CD4-positive, alpha-beta T cell treated with Interleukin-15 for 1 hour (primary cell): Measurements from ENCODE around the gene NR4A3.
"Not testable (repeated sequence)": the region's sequence is repeated elsewhere in the genome, so short reads cannot be mapped to it uniquely, and the experiment has no call there.

Source experiments
- DNase-seq: peaks from one replicate; pipeline ENCODE4 v3.0.0-alpha.2; 2020

The NR4A3 gene

DNA sequence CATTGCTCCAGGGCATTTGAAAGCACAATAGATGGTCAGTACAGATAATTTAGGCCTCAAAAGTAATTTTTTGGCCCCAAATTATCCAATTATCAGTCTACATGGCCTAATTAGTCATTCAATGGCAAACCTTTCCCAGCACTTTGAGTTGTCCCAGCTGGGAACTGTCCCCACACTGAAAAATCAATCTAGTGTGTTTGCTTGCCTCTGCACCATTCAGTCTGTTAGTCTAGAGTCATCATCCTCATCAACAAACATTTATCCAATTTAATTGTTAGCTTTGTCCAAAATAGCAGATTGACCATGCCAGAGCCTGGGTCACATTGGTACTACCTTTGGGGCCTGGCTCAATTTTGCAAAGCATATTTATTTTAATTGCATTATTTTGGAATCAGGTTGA, 13.9 kb downstream of the NR4A3 start:
- no peak for DNase-seq

DNA sequence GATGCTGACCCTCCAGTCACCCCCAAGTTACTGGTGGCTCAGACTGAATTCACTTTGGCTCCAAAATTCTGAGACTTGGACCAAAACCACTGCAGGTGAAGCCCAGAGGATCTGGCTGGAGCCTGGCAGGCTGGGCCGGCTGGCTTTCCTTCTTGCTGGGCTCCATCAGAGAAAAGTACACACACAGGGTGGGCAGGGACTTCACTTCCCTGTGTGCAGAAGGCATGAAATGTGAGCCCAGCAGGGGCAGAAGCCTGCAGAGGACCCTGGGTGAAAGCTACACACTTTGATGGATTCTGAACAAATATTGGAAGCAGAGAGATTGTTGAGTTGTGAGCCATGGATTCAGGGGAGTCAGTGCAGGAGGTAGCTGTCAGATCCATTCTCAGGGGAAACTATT, 18.4 kb downstream of the NR4A3 start:
- DNase-seq = no peak

GRCh38 chr9:99845063-99845462, 23.4 kb downstream of the NR4A3 start:
- no peak for DNase-seq

DNA sequence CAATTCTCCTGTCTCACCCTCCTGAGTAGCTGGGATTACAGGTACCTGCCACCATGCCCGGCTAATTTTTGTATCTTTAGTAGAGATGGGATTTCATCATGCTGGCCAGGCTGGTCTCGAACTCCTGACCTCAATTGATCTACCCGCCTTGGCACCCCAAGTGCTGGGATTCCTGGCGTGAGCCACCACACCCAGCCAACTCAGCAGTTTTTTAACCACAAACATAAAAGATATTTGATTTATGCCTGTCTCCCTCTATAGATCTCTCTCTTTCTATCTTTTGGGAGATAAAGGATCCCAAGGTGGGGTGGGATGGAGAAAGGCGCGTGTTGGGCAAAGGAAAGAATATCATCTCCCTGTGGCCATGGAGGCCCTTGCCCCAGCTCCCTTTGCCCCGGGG, 26.8 kb downstream of the NR4A3 start:
- no peak for DNase-seq

DNA sequence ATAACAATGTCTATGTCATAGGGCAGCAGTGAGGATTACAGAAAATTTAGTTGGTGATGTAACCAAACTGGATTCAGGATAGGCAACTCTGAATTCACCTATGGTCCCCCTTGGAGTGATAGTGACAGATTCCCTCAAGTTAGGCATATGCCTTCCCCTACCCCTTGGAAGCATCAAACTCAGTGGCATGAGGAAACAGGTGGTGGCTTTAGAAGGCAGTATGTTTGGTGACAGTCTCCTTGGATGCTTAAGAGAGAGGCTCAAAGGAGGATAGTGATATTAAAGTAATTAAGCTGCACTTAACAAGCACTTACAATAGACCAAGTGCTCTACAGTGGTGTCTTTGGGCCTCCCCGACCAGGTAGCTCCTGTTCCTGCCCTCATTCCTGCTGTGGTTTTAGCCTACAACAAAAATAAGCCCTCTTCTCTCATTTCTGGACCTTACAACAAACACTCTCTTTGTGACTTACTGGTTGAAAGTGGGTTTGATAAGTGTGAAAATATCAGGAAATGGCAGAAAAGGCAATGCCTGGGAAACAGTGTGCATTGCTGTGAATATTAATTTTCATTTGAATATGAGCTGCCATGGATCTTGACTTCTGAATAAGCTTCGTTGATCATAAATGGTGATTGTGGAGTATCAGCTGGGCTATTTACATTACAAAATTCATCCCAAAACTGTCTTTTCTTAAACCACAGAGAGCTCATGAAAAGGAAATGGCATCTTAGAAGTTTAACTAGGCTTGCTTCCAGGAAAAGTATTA, 29.2 kb downstream of the NR4A3 start:
- no peak for DNase-seq

DNA sequence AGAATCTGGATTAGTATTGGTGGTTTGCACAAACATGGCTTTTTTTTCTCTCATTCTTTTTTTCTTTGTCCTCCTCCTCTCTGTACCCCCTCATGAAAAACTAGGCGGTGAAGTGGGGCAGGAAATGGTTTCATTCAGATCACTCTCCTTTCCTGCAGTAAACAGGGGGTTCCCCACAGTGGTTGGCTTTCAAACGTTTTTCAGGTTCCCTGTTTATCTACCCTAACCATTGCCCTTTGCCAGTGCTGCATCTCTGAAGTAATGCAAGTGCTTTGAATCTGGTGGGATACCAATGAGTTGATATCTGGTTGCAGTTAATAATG, 29.8 kb downstream of the NR4A3 start:
- DNase-seq = peak; percentile 50

- DNase-seq = no peak
Measured at GRCh38 chr9:99852617-99853016, 30.9 kb downstream of the NR4A3 start.

GRCh38 chr9:99855467-99856176, 33.9 kb downstream of the NR4A3 start:
- no peak for DNase-seq

- not testable (repeated sequence) for DNase-seq
Measured at GRCh38 chr9:99857576-99857975, 35.9 kb downstream of the NR4A3 start.

DNA sequence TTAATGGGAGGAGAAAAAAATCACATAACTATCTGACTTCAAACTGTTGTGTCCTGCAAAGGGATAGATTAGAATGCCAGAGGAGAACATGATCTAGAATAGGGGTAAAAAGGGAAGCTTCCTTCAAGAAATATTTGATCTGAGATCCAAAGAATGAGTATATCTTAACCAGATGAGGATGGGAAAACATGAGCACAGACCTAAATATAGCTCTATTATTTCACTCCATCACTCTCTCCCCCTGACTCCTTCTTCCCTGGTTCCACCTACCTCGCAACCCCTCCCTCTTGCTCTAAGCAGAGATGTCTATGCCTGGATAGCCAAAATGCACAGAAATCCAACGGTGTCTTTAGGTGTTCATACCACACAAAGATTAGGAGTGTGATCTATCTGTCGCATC, 36.4 kb downstream of the NR4A3 start:
- DNase-seq = no peak

GRCh38 chr9:99859243-99859980, 37.7 kb downstream of the NR4A3 start:
- DNase-seq = no peak

GRCh38 chr9:99860266-99860665, 38.6 kb downstream of the NR4A3 start:
- no peak for DNase-seq

DNA sequence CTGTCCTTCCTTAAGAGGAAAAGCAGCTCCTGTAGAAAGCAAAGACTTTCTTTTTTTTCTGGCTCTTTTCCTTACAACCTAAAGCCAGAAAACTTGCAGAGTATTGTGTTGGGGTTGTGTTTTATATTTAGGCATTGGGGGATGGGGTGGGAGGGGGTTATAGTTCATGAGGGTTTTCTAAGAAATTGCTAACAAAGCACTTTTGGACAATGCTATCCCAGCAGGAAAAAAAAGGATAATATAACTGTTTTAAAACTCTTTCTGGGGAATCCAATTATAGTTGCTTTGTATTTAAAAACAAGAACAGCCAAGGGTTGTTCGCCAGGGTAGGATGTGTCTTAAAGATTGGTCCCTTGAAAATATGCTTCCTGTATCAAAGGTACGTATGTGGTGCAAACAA, 42.3 kb downstream of the NR4A3 start:
- DNase-seq = no peak

GRCh38 chr9:99866398-99866797, 44.7 kb downstream of the NR4A3 start:
- no peak for DNase-seq

DNA sequence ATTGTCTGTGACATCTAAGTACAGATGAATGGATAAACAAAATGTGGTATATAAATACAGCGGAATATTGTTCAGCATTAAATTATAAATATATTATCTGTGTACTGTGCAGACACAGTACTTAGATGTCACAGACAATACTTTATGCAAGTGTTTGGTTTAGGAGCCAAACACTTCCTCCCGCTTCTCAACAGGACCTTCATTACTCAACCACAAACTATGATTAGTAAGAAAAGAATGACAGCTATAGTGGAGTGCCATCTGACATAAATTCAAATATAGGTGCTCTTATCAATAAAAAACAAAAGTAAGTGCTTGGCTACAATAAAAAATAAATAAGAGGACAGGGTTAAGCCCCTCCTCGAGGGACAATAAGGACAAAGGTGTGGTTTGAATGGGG, 45.9 kb downstream of the NR4A3 start:
- no peak for DNase-seq

GRCh38 chr9:99867968-99868367, 46.3 kb downstream of the NR4A3 start:
- DNase-seq = no peak

DNA sequence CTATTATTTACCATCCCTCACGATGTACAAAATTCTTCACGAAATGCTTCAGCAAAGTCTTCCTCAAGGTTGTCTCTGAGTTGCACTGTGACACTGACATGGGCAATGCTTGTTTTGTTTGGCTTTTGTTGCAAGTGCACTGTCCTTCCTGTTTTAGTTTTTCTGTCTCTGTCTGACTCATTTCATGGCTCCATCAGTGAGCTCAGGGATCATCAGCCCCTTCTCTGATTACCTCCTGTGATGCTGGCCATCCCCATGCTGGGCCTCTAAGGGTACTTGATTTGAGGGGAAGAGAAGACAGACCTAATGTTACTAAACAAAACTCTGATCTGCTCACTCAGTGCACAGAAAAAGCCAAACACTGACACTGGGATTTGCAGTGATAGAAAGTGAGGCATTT, 47.2 kb downstream of the NR4A3 start:
- DNase-seq = no peak

DNA sequence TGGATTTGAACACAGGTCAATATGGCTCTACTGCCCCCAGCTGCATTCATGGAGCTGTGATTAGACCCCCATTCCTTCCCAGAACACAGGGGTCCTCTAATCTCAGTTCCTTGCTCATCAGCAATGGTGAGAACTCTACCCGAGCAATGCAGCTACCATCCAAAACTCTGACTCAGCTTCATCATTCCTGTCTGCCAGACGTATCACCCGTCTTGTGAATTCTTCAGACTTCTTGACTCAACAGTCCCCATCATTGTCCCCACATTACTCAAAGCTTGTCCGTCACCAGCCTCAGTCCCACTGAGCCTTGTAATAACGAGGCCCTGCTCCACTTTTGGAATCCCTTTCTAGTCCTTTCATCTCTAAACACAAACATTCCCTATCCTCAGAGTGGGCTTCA, 48.4 kb downstream of the NR4A3 start:
- DNase-seq = no peak

GRCh38 chr9:99873531-99873930, 51.8 kb downstream of the NR4A3 start:
- no peak for DNase-seq

DNA sequence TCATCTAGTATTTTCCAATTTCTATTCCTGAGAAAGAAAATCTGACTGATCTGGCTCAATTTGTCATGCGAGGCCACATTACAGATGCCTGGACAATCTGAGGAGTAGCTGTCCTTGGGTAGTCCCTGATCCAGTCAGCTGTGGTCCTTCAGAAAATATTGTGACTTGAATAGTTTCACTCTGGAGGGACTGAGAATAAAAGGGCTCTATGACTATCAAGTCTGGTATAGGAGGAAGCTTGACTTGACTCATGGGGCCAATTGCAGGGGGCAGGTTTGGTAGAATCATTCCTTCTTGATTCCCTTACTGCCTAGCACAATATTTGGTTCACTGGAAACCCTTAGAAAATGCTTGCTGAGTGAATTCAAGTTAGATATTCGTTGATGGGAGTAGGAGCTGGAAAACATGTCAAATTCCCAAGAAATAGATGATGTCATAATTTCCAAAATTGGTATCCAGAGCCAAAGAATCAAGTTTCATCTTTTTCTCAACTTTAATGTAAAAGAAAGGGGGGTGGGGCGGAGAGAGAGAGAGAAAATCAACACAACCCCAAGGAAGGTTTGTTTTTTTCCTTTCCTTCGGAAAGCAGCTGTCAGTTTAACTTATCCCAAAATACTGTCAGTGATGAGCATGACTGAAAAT, 52.4 kb downstream of the NR4A3 start:
- no peak for DNase-seq

DNA sequence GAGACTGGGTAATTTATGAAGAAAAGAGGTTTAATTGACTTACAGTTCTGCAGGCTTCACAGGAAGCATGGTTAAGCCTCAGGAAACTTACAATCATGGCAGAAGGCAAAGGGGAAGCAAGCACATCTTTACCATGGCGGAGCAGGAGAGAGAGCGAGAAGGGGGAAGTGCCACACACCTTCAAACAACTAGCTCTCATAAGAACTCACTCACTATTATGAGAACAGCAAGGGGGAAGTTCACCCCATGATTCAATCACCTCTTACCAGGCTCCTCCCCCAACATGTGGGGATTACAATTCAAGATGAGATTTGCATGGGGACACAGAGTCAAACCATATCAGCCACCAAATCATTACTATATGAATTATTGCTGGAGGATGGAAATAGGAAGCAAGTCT, 54.5 kb downstream of the NR4A3 start:
- DNase-seq = no peak

DNA sequence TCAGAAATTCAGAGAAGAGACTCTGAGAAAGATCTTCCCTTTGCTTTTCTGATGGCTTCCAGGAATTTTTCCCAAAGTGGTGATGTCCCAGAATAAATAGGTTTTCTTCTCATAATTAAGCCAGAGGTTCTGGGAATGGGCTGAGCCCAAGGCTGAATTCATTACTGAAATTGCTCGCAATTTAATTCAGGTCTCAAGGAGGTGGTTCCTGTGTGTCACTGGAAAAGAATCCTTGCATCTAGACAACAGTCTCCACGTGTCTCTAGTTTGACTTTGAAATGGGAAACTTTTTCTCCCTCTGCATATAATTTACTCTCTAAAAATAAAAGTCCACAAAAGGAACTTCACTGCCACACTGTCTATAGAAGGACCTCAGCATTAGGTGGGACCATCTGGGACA, 57.0 kb downstream of the NR4A3 start:
- no peak for DNase-seq

- no peak for DNase-seq
Measured at GRCh38 chr9:99881769-99882168, 60.1 kb downstream of the NR4A3 start.

DNA sequence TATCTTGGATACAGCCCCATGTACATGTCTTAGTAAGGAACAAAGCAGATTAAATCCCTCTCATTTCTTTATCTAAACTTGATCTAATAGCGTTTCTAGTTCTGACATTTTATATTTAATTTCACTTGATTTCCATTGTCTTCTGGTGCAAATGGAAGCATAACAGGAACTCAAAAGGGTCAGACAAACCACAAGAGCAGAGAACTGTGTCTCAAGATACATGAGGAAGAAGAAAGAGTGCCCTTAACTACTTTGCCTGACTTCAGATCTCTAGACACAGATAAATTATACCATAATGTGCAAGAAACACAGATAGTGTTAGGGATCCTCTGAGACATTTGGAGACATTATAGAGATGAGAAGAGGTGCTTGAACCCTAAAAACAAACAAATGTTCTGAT, 64.1 kb downstream of the NR4A3 start:
- no peak for DNase-seq
